ENCODE measurements around the gene STMN3.
"Not testable (repeated sequence)": the region's sequence is repeated elsewhere in the genome, so short reads cannot be mapped to it uniquely, and the experiment has no call there.

The STMN3 gene

GRCh38 chr20:63602321-63602720 lies 50.9 kb downstream of the STMN3 start:
- DNase-seq = no peak

GRCh38 chr20:63601679-63602078 lies 51.5 kb downstream of the STMN3 start:
- not testable (repeated sequence) for DNase-seq

GRCh38 chr20:63599396-63600050 lies 53.7 kb downstream of the STMN3 start:
- no peak for DNase-seq

- DNase-seq = no peak
Observed at GRCh38 chr20:63598479-63599395, 54.5 kb downstream of the STMN3 start.

- no peak for DNase-seq
Observed at GRCh38 chr20:63597651-63598478, 55.4 kb downstream of the STMN3 start.

GRCh38 chr20:63596423-63596822 lies 56.8 kb downstream of the STMN3 start:
- no peak for DNase-seq

GRCh38 chr20:63595416-63596127 lies 57.7 kb downstream of the STMN3 start:
- DNase-seq = no peak

GRCh38 chr20:63594043-63594561 lies 59.1 kb downstream of the STMN3 start:
- no peak for DNase-seq

GRCh38 chr20:63592661-63593060 lies 60.6 kb downstream of the STMN3 start:
- DNase-seq = no peak

GRCh38 chr20:63591786-63592355 lies 61.4 kb downstream of the STMN3 start:
- DNase-seq = no peak

GRCh38 chr20:63591147-63591533 lies 62.1 kb downstream of the STMN3 start:
- no peak for DNase-seq

- no peak for DNase-seq
Observed at GRCh38 chr20:63590218-63591146, 62.7 kb downstream of the STMN3 start.

Measured in SIG-M5 (cell line).